Erythroblast (primary cell): ENCODE measurements around the gene HEATR5B.

Experiments
- DNase-seq, 2 experiments: peaks; one replicate each; lab custom pipeline; 2025; lab: John Stamatoyannopoulos, UW
- GATA1 ChIP-seq: IDR thresholded peaks from 2 replicates; pipeline ENCODE4 v1.6.1; 2011; ENCODE audit warnings: low read depth, mild to moderate bottlenecking, control low read depth, low read length, moderate library complexity
- POLR2A ChIP-seq: IDR thresholded peaks from 2 replicates; pipeline ENCODE4 v1.6.1; 2011; ENCODE audit warnings: mild to moderate bottlenecking, low read length

Gene HEATR5B

GRCh38 chr2:37096568-37096967, 12.4 kb upstream of the HEATR5B start:
- no peak for TF ChIP-seq GATA1
- no peak for TF ChIP-seq POLR2A
- DNase-seq: no peak

GRCh38 chr2:37091873-37092272, 7.7 kb upstream of the HEATR5B start:
- no peak for TF ChIP-seq POLR2A
- TF ChIP-seq GATA1: no peak
- no peak for DNase-seq

DNA sequence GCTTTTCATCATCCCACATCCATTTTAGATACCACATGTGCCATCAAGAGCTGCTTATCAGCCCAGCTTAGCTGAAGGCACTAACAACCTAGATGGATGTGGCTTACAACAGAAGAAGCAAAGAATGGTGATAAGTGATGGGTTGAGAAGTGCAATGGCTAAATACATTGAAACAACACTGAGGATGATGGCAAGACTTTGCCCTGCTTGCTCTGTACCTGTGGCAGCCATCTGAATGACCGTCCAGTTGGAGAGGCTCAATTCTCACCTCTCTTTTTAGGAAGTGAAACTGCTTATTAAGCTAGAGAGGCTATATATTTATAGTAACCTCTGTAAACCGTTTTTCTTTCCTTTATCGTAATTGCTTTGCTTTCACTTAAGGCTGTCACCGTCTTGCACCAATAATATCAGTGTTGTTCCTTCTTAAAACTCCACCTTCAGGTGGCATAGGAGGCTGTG, 5.9 kb upstream of the HEATR5B start:
- no peak for DNase-seq
- no peak for TF ChIP-seq GATA1
- TF ChIP-seq POLR2A: no peak

DNA sequence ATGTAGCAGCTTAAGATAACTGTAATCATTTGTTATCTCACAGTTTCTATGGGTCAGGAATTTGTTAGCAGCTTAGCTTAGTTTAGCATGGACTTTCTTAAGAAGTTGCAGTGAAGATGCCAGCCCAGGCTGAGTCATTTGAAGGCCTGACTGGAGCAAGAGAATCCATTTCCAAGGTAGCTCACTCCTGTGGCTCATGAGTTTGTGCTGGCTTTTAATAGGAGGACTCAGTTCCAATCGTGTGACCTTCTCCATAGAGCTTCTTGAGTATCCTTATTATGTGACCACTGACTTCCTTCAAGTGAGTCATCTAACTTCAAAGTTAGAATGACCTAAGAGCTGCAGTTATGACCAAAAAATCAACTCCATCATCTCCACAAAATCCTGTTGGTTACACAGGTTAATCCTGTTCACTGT, 1.6 kb upstream of the HEATR5B start:
- peak; percentile 37 to 41 for DNase-seq
- TF ChIP-seq POLR2A (no peak), GATA1 (no peak)

DNA sequence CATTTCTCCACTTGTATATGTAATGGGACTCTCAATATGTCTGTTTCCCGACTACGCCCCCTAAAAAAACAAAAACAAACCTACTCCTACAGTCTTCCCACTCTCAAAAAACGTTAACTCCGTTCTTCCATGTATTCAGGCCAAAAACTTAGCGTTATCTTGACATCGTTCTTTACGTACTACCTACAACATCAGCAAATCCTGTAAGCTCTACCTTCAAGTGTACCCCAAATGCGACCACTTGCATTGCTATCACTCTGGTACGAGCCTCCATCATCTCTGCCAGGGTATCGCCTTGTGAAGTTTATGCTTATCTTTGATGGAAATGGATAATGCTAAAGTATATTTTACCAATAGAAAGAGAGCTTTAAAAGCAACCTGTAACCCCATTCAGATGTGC, 625 bp upstream of the HEATR5B start:
- peak in 1 of 2 experiments; percentile 65 for DNase-seq
- no peak for TF ChIP-seq GATA1
- no peak for TF ChIP-seq POLR2A

DNA sequence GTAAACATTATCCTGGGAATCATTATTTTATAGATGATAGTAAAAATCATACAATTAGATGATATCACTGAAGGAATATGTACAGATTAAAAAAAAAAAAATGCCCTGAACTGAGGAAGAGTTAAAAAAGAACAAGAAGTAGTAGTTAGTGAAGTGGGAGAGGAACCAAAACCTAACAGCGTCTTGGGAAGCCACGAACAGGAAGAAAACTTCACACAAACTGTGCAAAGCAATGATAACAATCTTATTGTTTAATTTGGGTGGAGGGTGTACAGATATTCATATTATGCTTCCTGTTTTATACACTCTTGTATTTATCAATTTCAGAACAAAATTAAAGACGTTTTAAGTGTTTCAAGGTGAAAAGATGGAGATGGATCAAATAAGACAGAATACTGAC, 3.5 kb downstream of the HEATR5B start:
- TF ChIP-seq GATA1 (no peak), POLR2A (no peak)
- DNase-seq: no peak

DNA sequence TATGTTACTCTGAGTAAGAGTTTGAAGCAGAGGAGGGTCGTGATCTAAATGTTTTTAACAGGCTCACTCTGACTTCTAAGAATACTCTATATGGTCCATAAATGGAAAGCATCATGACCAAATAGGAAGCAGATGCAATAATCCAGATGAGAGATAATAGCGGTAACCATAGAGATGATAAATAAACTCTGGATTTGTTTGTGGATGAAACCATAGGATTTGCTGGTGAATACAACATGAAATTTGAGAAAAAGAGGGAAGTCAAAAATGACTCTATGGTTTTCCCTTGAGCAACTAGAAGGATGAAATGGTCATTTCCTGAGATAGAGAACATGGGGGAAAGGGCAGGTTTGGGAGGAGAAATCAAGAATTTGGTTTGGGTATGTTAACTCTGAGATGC, 3.9 kb downstream of the HEATR5B start:
- DNase-seq: no peak

GRCh38 chr2:37070931-37071330, 13.2 kb downstream of the HEATR5B start:
- TF ChIP-seq GATA1: no peak
- no peak for TF ChIP-seq POLR2A
- DNase-seq: no peak

More for the DNA sequence above, 3.9 kb downstream of the HEATR5B start:
- TF ChIP-seq GATA1: no peak
- no peak for TF ChIP-seq POLR2A

DNA sequence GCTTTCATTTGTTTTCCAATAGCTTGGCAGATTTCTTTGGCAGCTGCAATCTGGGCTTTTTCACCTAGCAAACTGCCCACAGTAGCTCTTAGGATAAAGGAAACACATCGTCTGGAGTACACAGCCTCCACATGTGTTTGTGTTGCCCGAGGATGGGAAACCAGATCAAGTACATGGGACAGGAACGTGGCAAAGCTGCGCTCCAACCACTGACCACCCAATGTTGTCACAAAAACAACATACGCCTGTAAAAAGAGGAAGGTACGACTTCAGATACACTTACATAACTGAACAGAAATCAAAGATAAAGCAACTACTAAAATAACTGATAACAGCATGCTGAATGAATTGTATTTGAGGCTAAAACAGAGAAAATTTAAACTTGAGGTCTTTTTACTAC, 15.5 kb downstream of the HEATR5B start:
- TF ChIP-seq POLR2A (no peak), GATA1 (no peak)
- no peak for DNase-seq

- TF ChIP-seq POLR2A: no peak
- TF ChIP-seq GATA1: no peak
Measured at GRCh38 chr2:37061776-37062175, 22.4 kb downstream of the HEATR5B start.

DNA sequence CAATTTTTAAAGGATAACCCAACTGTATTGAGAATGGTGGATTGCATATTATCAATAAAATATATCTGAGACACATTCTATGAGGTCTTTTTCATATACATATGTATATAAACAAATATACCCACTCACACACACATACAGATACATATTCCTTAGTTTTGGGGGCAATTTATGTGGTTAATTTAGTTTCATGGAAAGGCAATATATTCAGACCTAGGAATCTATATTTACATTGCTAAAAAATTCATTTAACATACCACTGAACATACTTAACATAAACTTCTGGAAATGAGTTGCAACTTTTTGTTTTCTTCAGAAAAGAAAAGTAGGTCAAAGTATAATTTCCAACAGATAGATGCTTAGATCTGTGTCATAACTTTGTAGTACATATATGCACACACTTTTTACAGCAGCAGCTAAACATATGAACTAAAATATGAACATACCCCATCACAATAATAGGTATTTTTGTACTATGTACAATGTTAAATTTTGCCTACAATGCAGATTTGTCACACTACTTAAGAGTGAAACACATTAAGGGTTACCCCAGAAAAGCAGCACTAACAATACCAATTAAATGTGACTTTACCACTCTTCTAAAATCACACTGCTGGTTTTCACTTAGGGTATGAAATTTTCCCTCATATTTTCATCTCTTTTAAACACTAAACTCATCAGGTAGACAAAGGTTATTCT, 23.0 kb downstream of the HEATR5B start:
- no peak for DNase-seq
- TF ChIP-seq POLR2A (no peak), GATA1 (no peak)

More at GRCh38 chr2:37061776-37062175, 22.4 kb downstream of the HEATR5B start:
- no peak for DNase-seq

GRCh38 chr2:37060446-37060845, 23.7 kb downstream of the HEATR5B start:
- no peak for TF ChIP-seq GATA1
- no peak for TF ChIP-seq POLR2A
- no peak for DNase-seq

- TF ChIP-seq POLR2A (no peak), GATA1 (no peak)
- DNase-seq: no peak
Measured at GRCh38 chr2:37059841-37060240, 24.3 kb downstream of the HEATR5B start.

DNA sequence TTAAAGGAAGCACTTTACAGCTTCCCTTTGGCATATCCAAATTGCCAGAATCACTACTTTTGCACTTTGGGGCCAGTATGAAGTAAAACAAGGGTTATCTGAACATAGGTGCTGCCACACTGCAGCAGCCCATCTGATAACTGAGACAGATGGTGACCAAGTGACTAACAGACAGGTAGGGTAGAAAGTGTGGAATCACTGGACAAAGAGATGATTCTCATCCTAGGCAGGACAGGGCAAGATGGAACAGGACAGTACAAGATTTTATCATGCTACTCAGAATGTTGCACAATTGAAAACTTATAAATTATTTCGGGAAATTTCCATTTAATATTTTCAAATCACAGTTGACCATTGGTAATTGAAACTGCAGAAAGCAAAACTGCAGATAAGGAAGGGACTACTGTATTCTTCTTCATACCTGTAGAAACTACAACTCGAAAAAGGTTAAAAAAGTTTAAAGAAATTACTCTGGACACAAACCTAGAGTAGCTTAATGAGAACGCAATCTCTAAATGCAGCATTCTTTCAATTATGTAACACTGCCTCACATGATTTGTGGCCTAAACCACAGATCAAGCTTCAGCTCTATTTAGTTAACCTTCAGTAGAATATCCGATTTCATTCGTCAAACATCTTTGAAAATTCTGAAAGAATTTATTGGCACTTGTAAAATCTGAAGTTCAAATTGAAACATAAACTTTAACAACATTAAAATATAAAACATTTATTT, 31.4 kb downstream of the HEATR5B start:
- TF ChIP-seq POLR2A (no peak), GATA1 (no peak)
- no peak for DNase-seq
